A673 (cell line): ENCODE measurements around the gene KATNB1. TPM values are rescaled to one million over a fixed set of nuclear protein-coding genes. Genes with fewer than 3 reads are reported as not detected.

Experiments used
- BruUV-seq: library from RNA; stranded (reverse); fragments of 400-500 nt; replicated peaks from 2 replicates; lab custom pipeline; 2021; lab: Mats Ljungman, UMichigan
- CTCF ChIA-PET: fragments of 300-600 bp; sonication (Branson Sonifier 250); formaldehyde crosslinking; loops from one replicate; lab custom pipeline; 2022; ENCODE audit warnings: antibody characterized with exemption; lab: Charles Lee
- POLR2A ChIA-PET: fragments of 300-600 bp; sonication (Branson Sonifier 250); formaldehyde crosslinking; loops from one replicate; lab custom pipeline; 2022; ENCODE audit warnings: antibody characterized with exemption; ENCODE audit not compliant: low non-redundant PET; lab: Charles Lee
- DNase-seq: peaks from one replicate; pipeline ENCODE4 v3.0.0-alpha.2; 2015; ENCODE audit warnings: low spot score
- H3K27ac ChIP-seq: fragments of 200-600 bp; sonication (generic); 2 replicates; pipeline ENCODE4 v1.5.1; 2016; ENCODE audit warnings: mixed run types, low read depth, mild to moderate bottlenecking, mixed read lengths, antibody characterized with exemption, low read length; ENCODE audit not compliant: poor library complexity, severe bottlenecking
- H3K27me3 ChIP-seq: fragments of 200-600 bp; sonication (generic); replicated peaks from 2 replicates; pipeline ENCODE4 v1.6.1; 2017; ENCODE audit warnings: mixed run types, low read depth, mild to moderate bottlenecking, mixed read lengths, antibody characterized with exemption, low read length; ENCODE audit not compliant: insufficient read depth, poor library complexity
- H3K36me3 ChIP-seq: fragments of 200-600 bp; sonication (generic); 2 replicates; pipeline ENCODE4 v1.6.1; 2016; ENCODE audit warnings: mixed run types, mild to moderate bottlenecking, mixed read lengths, antibody characterized with exemption, low read length; ENCODE audit not compliant: insufficient read depth, poor library complexity, severe bottlenecking
- H3K4me1 ChIP-seq: fragments of 200-600 bp; sonication (generic); 2 replicates; pipeline ENCODE4 v1.6.1; 2017; ENCODE audit warnings: mixed run types, mild to moderate bottlenecking, mixed read lengths, antibody characterized with exemption, low read length; ENCODE audit not compliant: insufficient read depth, poor library complexity, severe bottlenecking
- H3K4me3 ChIP-seq: fragments of 200-600 bp; sonication (generic); 2 replicates; pipeline ENCODE4 v1.5.1; 2016; ENCODE audit warnings: low read depth, mixed run types, mild to moderate bottlenecking, mixed read lengths, low read length; ENCODE audit not compliant: poor library complexity, severe bottlenecking
- H3K9me3 ChIP-seq: fragments of 200-600 bp; sonication (generic); 2 replicates; pipeline ENCODE4 v1.6.1; 2016; ENCODE audit warnings: mixed run types, low read depth, mild to moderate bottlenecking, mixed read lengths, antibody characterized with exemption, low read length; ENCODE audit not compliant: poor library complexity, severe bottlenecking
- CTCF ChIP-seq: fragments of 300-800, 200-600 bp; sonication (generic); conservative IDR thresholded peaks from 2 replicates; pipeline ENCODE4 v1.5.1; 2017; ENCODE audit warnings: low read depth, mild to moderate bottlenecking, antibody characterized with exemption, low read length, moderate library complexity, mixed read lengths
- EZH2 ChIP-seq: fragments of 200-600 bp; sonication (generic); IDR thresholded peaks from 2 replicates; pipeline ENCODE4 v1.6.1; 2017; ENCODE audit warnings: borderline replicate concordance, low read depth, mild to moderate bottlenecking, mixed read lengths, antibody characterized with exemption, low read length; ENCODE audit not compliant: poor library complexity, severe bottlenecking
- intact Hi-C: fragments of 100-400 bp; cut with micrococcal nuclease; formaldehyde crosslinking; loops from one replicate; pipeline ENCODE4 v1.10.0; 2022; ENCODE audit not compliant: unreplicated experiment
- total RNA-seq: library from RNA; stranded (reverse); gene quantifications from 2 replicates; pipeline ENCODE4 v1.2.3, GENCODE V29; 2021

The KATNB1 gene
- total RNA-seq, 1 experiment from 2014 or later: 55.7 TPM

GRCh38 chr16:57771141-57771785, 35.7 kb downstream of the KATNB1 start:
- DNase-seq: no peak
- H3K4me1 ChIP-seq: no peaks in the 10 kb centered on the region
- TF ChIP-seq CTCF (no peak), EZH2 (no peak)
- CTCF ChIA-PET: no interaction called here
- H3K27ac ChIP-seq: no peak overlapping the region
- H3K36me3 ChIP-seq: peaks cover 90% of the 10 kb centered on the region
- no peak overlapping the region for H3K4me3 ChIP-seq
- no peaks in the 10 kb centered on the region for H3K9me3 ChIP-seq
- intact Hi-C loops: no loop called here
- POLR2A ChIA-PET: interaction anchor here (0.6 kb wide), 1 partner anchor 96 kb away, joined by 5 read pairs; no protein-coding TSS in a partner anchor
- H3K27me3 ChIP-seq: no peaks in the 10 kb centered on the region
- BruUV-seq: no TSS peak

GRCh38 chr16:57773019-57773418, 37.4 kb downstream of the KATNB1 start:
- ChIA-PET POLR2A (interaction anchor here (0.6 kb wide), 1 partner anchor 784 kb away, joined by 3 read pairs; no protein-coding TSS in a partner anchor), CTCF (no interaction called here)
- Histone ChIP-seq H3K9me3 (no peaks in the 10 kb centered on the region), H3K27me3 (no peaks in the 10 kb centered on the region), H3K4me1 (no peaks in the 10 kb centered on the region), H3K36me3 (peaks cover 89% of the 10 kb centered on the region), H3K4me3 (no peak overlapping the region), H3K27ac (no peak overlapping the region)
- DNase-seq: no peak
- intact Hi-C loops: no loop called here
- no peak for TF ChIP-seq EZH2
- TF ChIP-seq CTCF: no peak
- no TSS peak for BruUV-seq

- Histone ChIP-seq H3K4me3 (no peak overlapping the region), H3K9me3 (no peaks in the 10 kb centered on the region), H3K27me3 (no peaks in the 10 kb centered on the region), H3K4me1 (no peaks in the 10 kb centered on the region), H3K36me3 (peaks cover 89% of the 10 kb centered on the region), H3K27ac (no peak overlapping the region)
- intact Hi-C loops: no loop called here
- no TSS peak for BruUV-seq
- ChIA-PET CTCF (no interaction called here), POLR2A (no interaction called here)
- TF ChIP-seq EZH2: no peak
- no peak for TF ChIP-seq CTCF
- no peak for DNase-seq
Measured at GRCh38 chr16:57773655-57774295, 38.2 kb downstream of the KATNB1 start.
